Endometrial microvascular endothelial cells (primary cell): Measurements from ENCODE around the gene DCN. TPM values are rescaled to one million over a fixed set of nuclear protein-coding genes. Genes with fewer than 3 reads are reported as not detected.

Experiments
- total RNA-seq: library from RNA; depleted of rRNA; stranded (reverse); fragments of >200 nt; gene quantifications from one replicate; pipeline ENCODE4 v1.2.3, GENCODE V29; 2015; ENCODE audit errors: inconsistent ontology term

DCN gene
- total RNA-seq, 1 donor from 2014 or later = not detected

Other genes starting within 250 kb of the DCN start
- not detected for gene CCER1, start 227.6 kb downstream of the DCN start, total RNA-seq
- gene EPYC, start 177.8 kb downstream of the DCN start, total RNA-seq = not detected
- gene KERA, start 124.8 kb downstream of the DCN start, total RNA-seq = not detected
- gene LUM, start 71.3 kb downstream of the DCN start, total RNA-seq = 1.9 TPM